Measurements from ENCODE around the gene GPR78.

GPR78 gene

DNA sequence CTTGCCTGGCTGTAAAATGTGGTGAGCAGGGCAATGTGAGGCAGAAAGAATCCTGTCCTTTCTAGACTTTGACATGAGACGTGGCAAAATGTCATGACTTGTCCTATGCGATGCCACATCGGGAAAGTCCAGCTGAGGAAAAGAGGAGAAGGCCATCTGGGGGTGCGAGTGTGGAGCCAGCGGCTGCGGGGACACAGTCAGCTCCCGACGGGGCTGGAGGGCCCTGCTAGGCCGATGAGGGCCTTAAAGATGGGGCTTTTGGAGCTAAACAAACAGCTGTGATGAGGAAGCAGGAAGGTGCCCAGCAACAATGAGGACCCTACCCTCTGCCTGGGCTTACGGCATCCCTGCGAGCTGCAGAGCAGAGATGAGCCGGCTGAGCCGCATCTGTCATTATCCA lies 20.1 kb downstream of the GPR78 start:
- DNase-seq (ENCODE audit: low read depth) = no peak

DNA sequence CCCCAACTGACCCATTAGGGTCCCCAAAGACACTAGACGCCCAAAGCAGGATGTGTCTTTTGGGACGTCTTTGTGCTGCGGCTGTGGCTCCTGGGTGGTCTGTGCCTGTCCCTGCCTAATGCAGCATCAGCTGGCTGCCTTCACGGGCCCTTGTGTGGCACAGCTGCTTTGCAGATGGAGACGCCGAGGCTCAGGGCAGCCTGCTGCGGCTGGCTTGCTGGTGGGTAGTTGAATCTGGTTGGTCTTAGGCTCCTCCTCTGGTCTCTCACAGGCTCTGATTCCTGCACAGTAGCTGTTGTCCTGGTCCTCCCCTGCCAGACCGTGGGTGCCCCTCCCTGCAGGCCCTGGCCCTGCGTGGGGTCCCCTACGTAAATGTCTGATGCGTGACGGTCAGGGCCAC lies 20.5 kb downstream of the GPR78 start:
- no peak for DNase-seq (ENCODE audit: low read depth)

- DNase-seq (ENCODE audit: low read depth) = no peak
These were observed 20.9 kb downstream of the GPR78 start for GRCh38 chr4:8601086-8601485.

- DNase-seq (ENCODE audit: low read depth) = no peak
These were observed 21.4 kb downstream of the GPR78 start for GRCh38 chr4:8601556-8601955.

DNA sequence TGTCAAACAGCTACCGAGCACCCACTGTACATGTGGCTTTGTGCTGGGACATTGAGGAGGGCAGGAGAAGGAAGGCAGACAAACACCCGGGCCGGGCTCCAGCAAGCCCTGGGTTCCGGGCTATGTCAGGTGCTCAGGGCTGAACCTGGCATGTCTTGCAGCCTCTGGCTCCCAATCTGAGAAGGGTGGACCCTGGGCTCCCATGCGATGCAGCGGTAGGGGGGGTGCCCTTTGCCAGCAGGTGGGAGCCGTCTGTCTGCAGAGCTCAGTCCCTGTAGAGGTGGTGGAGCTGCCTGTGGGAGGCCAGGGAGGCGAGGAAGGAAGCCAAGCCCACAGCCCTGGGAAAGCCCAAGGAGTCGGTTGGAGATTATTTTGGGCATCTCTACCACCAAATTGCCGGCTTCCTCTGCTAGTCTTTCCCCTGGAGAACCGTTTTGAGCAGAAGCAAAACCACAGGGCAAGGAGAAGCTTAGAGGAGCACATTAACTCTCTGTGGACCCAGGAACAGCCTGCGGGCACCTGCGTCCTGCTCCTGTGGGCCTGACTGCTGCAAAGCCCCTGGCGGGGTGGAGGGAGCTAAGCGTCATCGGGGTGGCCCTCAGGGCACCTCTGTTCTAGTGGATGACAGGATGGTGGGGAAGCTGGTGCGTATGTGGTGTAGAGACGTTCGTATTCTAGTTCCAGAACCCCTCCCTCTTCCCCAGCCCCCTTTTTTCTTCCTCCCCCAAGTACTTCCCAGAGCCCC lies 22.7 kb downstream of the GPR78 start:
- DNase-seq (ENCODE audit: low read depth) = no peak

GRCh38 chr4:8603931-8604330 lies 23.7 kb downstream of the GPR78 start:
- no peak for DNase-seq (ENCODE audit: low read depth)

DNA sequence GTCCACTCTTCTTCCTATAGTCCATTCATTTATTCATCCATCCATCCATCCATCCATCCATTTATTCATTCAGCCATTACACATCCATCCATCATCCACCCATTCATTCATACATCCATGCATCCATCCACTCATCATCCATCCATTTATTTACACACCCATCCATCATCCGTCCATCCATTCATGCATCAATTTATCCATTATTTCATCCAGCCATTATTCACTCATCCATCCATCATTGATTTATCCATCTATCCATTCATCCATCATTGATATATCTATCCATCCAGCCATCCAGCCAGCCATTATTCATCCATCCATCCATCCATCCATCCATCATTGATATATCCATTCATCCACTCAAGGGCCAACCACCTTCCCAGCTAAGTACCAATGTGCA lies 25.1 kb downstream of the GPR78 start:
- DNase-seq (ENCODE audit: low read depth) = no peak

- no peak for DNase-seq (ENCODE audit: low read depth)
These were observed 26.3 kb downstream of the GPR78 start for GRCh38 chr4:8606476-8606875.

DNA sequence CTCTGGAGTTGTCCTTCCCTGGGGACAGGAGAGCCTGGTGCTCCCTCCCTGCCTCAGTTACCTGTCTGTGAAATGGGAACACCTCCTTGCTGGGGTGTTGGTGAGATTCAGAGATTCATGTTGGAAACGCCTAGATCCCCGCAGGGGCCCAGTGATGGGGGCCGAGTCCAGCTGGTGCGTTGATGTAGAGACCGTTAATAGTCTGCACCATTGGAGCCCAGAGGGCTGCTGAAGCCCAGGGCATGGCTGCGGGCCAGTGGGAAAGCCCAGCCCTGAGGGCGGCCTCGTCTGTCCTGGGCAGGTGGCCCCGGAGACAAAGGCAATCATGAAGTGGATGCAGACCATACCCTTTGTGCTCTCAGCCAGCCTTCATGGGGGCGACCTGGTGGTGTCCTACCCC lies 26.8 kb downstream of the GPR78 start:
- no peak for DNase-seq (ENCODE audit: low read depth)

DNA sequence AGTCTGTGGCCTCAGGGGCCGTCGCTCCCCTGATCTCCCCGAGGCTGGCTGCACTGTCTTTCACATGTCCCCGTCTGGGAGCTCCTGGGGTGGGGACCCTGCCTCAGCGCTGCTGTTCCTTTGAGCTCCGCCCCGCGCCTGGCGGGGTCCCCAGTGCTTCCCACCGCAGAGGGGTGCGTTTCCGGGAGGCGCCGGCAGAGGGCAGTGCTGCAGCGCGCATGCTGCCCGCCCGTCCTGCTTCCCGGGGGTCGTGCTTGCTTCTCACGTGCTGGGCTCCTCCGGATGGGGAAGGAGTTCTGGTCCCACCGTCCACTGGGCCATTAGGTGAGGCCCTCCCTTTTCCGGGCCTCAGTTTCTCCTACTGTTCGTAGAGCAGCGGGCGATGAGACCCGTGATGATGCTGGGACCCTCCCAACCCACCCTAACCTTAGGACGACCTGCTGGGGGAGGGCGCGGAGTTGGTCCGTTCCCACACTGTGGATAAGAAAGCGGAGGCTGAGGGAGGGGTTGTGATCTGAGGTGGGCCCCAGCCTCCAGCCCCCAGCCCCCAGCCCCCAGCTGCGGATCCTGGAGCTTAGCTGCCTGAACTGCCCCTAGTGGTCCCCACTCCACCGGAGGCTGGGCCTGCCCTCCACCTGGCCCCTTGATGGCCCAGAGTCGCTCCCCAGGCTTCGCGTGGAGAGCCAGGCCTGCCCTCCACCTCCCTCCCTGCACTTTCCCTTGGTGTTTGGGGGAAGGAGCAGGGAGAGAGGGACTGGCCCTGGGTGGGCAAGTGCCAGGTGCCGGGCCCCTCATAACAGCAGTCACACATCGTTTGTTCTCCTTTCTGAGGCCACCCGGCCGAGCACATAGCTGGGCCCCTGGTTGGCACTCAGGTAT lies 27.6 kb downstream of the GPR78 start:
- DNase-seq (ENCODE audit: low read depth) = peak; percentile 13

GRCh38 chr4:8608714-8609391 lies 28.7 kb downstream of the GPR78 start:
- no peak for DNase-seq (ENCODE audit: low read depth)

- no peak for DNase-seq (ENCODE audit: low read depth)
These were observed 29.2 kb downstream of the GPR78 start for GRCh38 chr4:8609406-8609805.

DNA sequence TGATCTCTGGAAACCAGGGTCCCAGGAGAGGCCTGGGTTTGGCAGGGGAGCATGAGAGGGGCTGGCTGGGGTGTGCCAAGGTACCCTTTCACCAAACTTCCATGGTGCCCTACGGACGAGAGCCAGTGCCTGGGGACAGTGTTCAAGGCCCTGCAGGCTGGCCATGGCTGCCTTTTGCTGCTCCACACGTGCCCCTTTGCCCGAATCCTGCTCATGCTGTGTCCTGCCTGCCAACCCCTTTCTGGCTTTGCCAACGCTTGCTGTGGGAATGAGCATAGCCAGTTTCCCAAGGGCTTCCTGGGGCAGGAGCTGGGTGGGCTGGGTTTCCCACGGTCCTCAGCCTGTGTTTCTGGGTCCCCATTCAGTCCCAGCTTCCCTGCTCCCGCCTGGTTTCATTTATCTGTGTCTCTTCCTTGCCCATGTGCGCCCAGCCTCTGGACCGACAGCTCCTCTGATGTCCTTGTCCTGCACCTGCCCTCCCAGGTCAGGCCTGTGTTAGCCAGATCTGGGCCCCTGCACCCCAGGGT lies 29.7 kb downstream of the GPR78 start:
- DNase-seq (ENCODE audit: low read depth) = no peak

DNA sequence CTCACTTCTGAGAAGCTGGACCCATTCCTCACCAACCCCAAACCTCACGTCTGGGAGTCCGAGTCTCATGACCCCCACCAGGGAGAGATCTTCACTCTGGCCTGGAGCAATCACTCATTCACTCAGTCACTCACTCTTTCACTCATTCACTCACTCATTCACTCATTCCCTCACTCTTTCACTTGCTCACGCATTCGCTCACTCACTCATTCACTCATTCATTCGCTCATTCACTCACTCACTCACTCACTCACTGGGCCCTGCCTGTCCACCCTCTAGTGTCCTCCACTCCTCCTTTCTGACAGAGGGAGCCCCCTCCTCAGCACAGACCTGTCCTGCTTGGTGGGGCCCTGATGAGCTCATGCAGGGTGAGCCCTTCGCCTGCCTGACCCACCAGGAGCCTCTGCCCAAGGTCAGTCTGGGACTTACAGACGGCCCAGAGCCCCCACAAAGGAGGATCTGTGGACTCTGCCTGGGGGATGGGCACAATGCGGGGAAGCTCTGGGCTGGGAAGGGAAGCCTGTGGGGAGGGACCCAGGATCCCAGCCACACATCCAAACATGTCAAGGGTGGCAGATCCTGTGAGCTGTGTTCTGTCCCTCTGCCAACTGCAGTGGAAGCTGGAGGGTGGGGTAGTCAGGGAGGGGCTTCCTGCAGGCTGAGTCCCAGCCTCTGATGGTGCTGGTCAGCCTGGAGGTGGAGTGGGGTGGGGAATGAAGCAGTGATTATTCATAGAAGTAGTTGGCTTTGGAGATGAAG lies 30.8 kb downstream of the GPR78 start:
- no peak for DNase-seq (ENCODE audit: low read depth)

DNA sequence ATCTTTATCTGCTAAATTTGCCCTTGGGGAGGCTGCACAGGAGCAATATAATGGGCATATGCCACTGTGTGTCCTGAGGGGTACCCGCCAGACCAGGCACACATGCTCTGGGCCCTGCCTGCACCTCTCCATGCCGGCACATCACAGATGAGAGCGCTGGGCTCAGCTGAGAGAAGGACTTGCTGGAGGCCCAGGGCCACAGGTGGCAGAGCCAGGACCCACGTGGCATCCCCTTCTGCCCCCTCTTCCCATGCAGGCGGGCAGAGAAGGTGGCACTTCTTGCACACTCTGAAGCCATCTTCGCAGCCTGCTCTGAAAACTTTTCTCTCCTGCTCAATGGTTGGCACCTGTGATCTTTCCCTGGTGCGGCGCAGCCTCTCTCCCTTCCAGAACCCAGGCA lies 32.5 kb downstream of the GPR78 start:
- no peak for DNase-seq (ENCODE audit: low read depth)

DNA sequence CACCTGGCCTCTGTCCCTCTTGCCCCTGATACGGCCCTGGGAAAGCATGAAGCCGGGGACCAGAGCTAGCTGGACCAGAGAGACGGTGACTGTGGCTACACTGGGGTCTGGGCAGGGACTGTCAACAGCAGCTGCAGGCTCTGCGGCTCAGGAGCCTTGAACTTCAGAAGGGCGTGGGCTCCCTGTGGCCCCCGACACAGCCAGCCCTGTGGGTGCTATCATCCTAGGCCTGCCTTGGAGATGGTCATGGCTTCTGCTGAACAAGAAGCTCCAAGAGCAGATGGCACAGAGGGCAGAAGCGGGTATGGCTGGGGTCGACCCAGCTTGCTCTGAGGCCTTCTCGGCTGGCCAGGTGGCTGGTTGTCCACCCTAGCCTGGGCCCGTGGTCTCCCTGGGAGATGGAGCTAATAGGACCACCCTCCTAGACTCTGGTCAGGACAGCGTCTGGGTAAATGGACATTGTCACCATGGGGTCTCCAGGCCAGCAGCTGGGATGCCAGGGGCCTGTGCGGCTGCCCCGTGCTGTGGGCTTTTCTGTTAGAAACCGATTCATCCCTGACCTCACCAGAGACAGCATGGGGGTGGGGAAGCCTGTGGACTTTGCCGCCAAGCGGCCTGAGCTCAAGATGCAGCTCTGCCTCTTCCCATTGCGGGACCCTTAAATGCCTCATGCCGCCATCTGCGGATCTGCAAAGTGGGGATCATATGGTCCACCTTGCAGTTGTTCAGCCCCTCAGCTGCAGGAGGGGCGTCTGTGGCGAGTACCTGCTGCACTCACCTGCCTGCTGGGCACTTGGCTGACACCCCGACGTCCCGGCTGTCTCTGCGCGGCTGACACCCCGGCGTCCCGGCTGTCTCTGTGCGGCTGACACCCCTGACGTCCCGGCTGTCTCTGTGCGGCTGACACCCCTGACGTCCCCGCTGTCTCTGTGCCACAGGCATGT lies 33.5 kb downstream of the GPR78 start:
- DNase-seq (ENCODE audit: low read depth) = no peak

DNA sequence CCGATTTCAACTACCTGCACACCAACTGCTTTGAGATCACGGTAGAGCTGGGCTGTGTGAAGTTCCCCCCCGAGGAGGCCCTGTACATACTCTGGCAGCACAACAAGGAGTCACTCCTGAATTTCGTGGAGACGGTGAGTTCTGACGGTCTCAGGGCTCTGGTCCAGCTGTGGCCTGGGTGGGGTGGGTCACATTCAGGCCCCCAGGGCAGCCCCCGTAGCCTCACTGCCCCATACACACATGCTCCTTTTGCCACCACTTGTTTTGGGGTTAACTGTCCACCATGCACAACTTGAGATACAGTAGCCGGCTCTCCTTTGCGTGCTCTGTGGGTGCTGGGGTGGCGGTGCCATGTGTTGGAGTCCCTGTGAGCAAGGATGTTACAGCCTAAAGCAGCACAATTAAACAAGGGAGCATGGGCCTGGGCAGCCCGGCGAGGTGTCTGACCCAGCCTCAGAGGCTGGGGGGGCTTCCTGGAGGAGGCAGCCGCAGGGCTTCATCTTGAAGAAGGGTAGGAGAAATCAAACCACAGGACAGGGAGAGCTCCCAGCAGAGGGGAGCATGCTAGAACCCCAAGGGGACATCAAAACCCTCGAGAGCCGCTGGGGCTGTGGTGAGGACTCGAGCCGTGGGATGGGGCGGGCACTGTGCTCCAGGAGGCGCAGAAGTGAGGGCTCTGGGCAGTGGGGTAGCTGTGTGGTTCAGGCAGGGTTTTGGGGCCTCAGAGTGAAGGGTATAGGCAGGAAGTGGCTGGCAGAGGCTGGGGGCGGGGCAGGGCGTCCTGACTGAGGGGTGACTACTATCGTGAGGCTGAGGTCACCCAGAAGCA lies 34.4 kb downstream of the GPR78 start:
- DNase-seq (ENCODE audit: low read depth) = no peak

GRCh38 chr4:8615366-8615765 lies 35.2 kb downstream of the GPR78 start:
- no peak for DNase-seq (ENCODE audit: low read depth)

GRCh38 chr4:8615921-8616787 lies 36.0 kb downstream of the GPR78 start:
- no peak for DNase-seq (ENCODE audit: low read depth)

Data from stimulated activated CD8-positive, alpha-beta memory T cell treated with anti-CD3 and anti-CD28 coated beads, Interleukin-15, amount 100 ng/mL, for 1 hour (primary cell).